B cell (primary cell): ENCODE results near the gene POLDIP3. TPM values are rescaled to one million over a fixed set of nuclear protein-coding genes. Genes with fewer than 3 reads are reported as not detected.

Source experiments
- ATAC-seq: fragments of 200-7000 bp; cut with Tn5 transposase; one replicate; pipeline ENCODE4 v1.10.0; 2021; ENCODE audit warnings: low read depth, mild to moderate bottlenecking, moderate number of reproducible peaks, moderate library complexity
- CTCF ChIA-PET: fragments of 350-600 bp; sonication (Branson Sonifier 250); formaldehyde crosslinking; loops from one replicate; lab custom pipeline; 2021; ENCODE audit warnings: antibody characterized with exemption, inconsistent platforms; lab: Charles Lee
- POLR2A ChIA-PET: fragments of 350-600 bp; sonication (Branson Sonifier 250); formaldehyde crosslinking; loops from one replicate; lab custom pipeline; 2021; ENCODE audit warnings: antibody characterized with exemption; lab: Charles Lee
- DNase-seq: peaks from one replicate; pipeline ENCODE4 v3.0.0; 2013
- H2AFZ ChIP-seq: 2 replicates; pipeline ENCODE4 v1.6.1; 2012; ENCODE audit warnings: mild to moderate bottlenecking, low read depth, low read length; ENCODE audit not compliant: insufficient read depth, poor library complexity, severe bottlenecking
- H3K27ac ChIP-seq, 2 donors: 1 replicate in 1 of 2; 2 replicates in 1 of 2; pipeline ENCODE4 v1.5.1; 2012 to 2013; ENCODE audit warnings: low read length in 2 of 2, mild to moderate bottlenecking in 2 of 2, moderate library complexity in 1 of 2
- H3K27me3 ChIP-seq, 4 experiments: fragments of 200-600 bp in 1 of 4; sonication (generic) in 1 of 4; replicated peaks in 1 of 4; 1 replicate in 2 of 4; 2 replicates in 2 of 4; pipeline versions ENCODE4 v1.6.1 to v1.7.0; 2013 to 2016; ENCODE audit warnings: low read length in 3 of 4, mild to moderate bottlenecking in 2 of 4, mixed read lengths in 1 of 4, moderate library complexity in 1 of 4; ENCODE audit not compliant: insufficient read depth in 4 of 4, control insufficient read depth in 3 of 4; ENCODE audit errors: control extremely low read depth in 1 of 4
- H3K36me3 ChIP-seq, 2 experiments: replicated peaks in 1 of 2; 1 replicate in 1 of 2; 2 replicates in 1 of 2; pipeline versions ENCODE4 v1.6.1 to v1.7.1; 2013; ENCODE audit warnings: low read length in 1 of 2; ENCODE audit not compliant: insufficient read depth in 2 of 2, control insufficient read depth in 1 of 2; ENCODE audit errors: control extremely low read depth in 1 of 2, extremely low read depth in 1 of 2
- H3K4me1 ChIP-seq, 2 donors: fragments of 200-600 bp in 1 of 2; sonication (generic) in 1 of 2; 1 replicate in 1 of 2; 2 replicates in 1 of 2; pipeline versions ENCODE4 v1.5.1 to v1.6.1; 2013 to 2017; ENCODE audit warnings: low read length in 2 of 2; ENCODE audit not compliant: control insufficient read depth in 2 of 2, insufficient read depth in 2 of 2
- H3K4me2 ChIP-seq: replicated peaks from 2 replicates; pipeline ENCODE3; 2012; ENCODE audit warnings: mild to moderate bottlenecking, low read depth, low read length; ENCODE audit not compliant: poor library complexity, severe bottlenecking
- H3K4me3 ChIP-seq, 5 experiments: fragments of 200-600 bp in 1 of 5; sonication (generic) in 1 of 5; 1 replicate in 3 of 5; 2 replicates in 2 of 5; pipeline versions ENCODE4 v1.5.1 to v1.7.0; 2011 to 2016; ENCODE audit warnings: low read length in 4 of 5, mild to moderate bottlenecking in 4 of 5, low read depth in 2 of 5, control low read depth in 1 of 5, moderate library complexity in 1 of 5; ENCODE audit not compliant: insufficient read depth in 1 of 5; ENCODE audit errors: control extremely low read depth in 1 of 5, extremely low read depth in 1 of 5
- H3K79me2 ChIP-seq: fragments of 200-600 bp; sonication (generic); one replicate; pipeline ENCODE4 v1.6.0; 2016; ENCODE audit warnings: low read length; ENCODE audit not compliant: control insufficient read depth, insufficient read depth
- H3K9ac ChIP-seq: fragments of 200-600 bp; sonication (generic); 2 replicates; pipeline ENCODE4 v1.6.1; 2017; ENCODE audit warnings: mild to moderate bottlenecking, low read length, moderate library complexity
- H3K9me3 ChIP-seq, 3 donors: one replicate each; pipeline versions ENCODE4 v1.6.1 to v1.7.1; 2013; ENCODE audit warnings: low read length in 2 of 3; ENCODE audit not compliant: control insufficient read depth in 2 of 3, insufficient read depth in 1 of 3; ENCODE audit errors: control extremely low read depth in 1 of 3
- H4K20me1 ChIP-seq: 2 replicates; pipeline ENCODE4 v1.6.0; 2012; ENCODE audit warnings: mild to moderate bottlenecking, low read length; ENCODE audit not compliant: insufficient read depth, control insufficient read depth, poor library complexity, severe bottlenecking
- H3K27ac Mint-ChIP-seq: one replicate; pipeline ENCODE4 v1.8.0; 2021; ENCODE audit warnings: mixed read lengths
- H3K27me3 Mint-ChIP-seq: one replicate; pipeline ENCODE4 v1.8.0; 2021; ENCODE audit warnings: mixed read lengths
- H3K4me1 Mint-ChIP-seq: one replicate; pipeline ENCODE4 v1.8.0; 2021; ENCODE audit warnings: mixed read lengths
- H3K4me3 Mint-ChIP-seq: one replicate; pipeline ENCODE4 v1.8.0; 2021; ENCODE audit warnings: mixed read lengths
- H3K9me3 Mint-ChIP-seq: one replicate; pipeline ENCODE4 v1.8.0; 2022; ENCODE audit warnings: mixed read lengths; ENCODE audit not compliant: insufficient read depth
- EZH2 ChIP-seq: IDR thresholded peaks from 2 replicates; pipeline ENCODE4 v1.6.1; 2012; ENCODE audit warnings: borderline replicate concordance, low read depth, mild to moderate bottlenecking, moderate library complexity, low read length; ENCODE audit not compliant: insufficient read depth, poor library complexity, severe bottlenecking
- WGBS: methylation state at CpG from one replicate; pipeline ENCODE4 v1.1.5; 2013; ENCODE audit warnings: missing lambda C conversion rate; ENCODE audit not compliant: insufficient coverage; 5-methylcytosine and 5-hydroxymethylcytosine counted together
- intact Hi-C: fragments of 100-400 bp; cut with micrococcal nuclease; formaldehyde crosslinking; loops from one replicate; pipeline ENCODE4 v1.10.0; 2022
- polyA plus RNA-seq: library from polyadenylated mRNA; depleted of rRNA; stranded (reverse); fragments of >200 nt; gene quantifications from 2 replicates; pipeline ENCODE4 v1.2.3, GENCODE V29; 2012
- total RNA-seq, 2 donors: library from RNA; stranded (reverse); fragments of 120-200 nt in 1 of 2; gene quantifications; 1 replicate in 1 of 2; 2 replicates in 1 of 2; pipeline versions ENCODE4 v1.2.3 to v1.2.4, GENCODE V29; 2013 to 2022
- TF ChIP-seq, protein P1 (sequence below): fragments of 200-600 bp; IDR thresholded peaks from one replicate; pipeline ENCODE4 v1.8.0; 2022; ENCODE audit warnings: antibody characterized with exemption, mild to moderate bottlenecking

POLDIP3 gene
- total and polyA plus RNA-seq, 2 donors (not counting 1 experiment from before 2014, with no cell fraction given): 44.9 to 86.5 TPM

DNA sequence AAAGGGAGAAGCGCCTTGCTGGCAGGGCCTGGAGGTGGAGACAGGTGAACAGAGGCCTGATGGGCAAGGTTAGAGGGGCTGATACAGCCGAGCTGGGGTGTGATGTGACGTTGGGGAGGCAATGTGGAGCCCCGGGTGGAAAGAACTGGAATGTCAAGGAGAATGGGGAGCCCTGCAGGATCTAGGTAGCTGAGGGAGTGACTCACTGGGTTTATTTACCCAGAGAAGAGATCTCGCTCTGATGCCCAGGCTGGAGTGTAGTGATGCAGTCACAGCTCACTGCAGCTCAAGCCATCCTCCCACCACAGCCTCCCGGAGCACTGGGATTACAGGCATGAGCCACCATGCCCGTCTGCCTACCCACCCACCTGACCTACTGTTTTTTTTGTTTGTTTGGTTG is 36.5 kb upstream of the POLDIP3 start:
- peak overlapping the region; percentile 65 for H3K27ac Mint-ChIP-seq
- Histone ChIP-seq H3K79me2 (peaks cover 51% of the 10 kb centered on the region), H4K20me1 (peaks cover 27% of the 10 kb centered on the region), H3K4me2 (no peak overlapping the region), H3K4me3 (no peak overlapping the region), H2AFZ (no peak overlapping the region), H3K27ac (no peak overlapping the region), H3K27me3 (no peaks in the 10 kb centered on the region), H3K9ac (no peak overlapping the region), H3K36me3 (no peaks in the 10 kb centered on the region), H3K9me3 (no peaks in the 10 kb centered on the region), H3K4me1 (peaks cover 45 to 59% of the 10 kb centered on the region in 2 donors)
- TF ChIP-seq EZH2: no peak
- TF ChIP-seq, protein P1, sequence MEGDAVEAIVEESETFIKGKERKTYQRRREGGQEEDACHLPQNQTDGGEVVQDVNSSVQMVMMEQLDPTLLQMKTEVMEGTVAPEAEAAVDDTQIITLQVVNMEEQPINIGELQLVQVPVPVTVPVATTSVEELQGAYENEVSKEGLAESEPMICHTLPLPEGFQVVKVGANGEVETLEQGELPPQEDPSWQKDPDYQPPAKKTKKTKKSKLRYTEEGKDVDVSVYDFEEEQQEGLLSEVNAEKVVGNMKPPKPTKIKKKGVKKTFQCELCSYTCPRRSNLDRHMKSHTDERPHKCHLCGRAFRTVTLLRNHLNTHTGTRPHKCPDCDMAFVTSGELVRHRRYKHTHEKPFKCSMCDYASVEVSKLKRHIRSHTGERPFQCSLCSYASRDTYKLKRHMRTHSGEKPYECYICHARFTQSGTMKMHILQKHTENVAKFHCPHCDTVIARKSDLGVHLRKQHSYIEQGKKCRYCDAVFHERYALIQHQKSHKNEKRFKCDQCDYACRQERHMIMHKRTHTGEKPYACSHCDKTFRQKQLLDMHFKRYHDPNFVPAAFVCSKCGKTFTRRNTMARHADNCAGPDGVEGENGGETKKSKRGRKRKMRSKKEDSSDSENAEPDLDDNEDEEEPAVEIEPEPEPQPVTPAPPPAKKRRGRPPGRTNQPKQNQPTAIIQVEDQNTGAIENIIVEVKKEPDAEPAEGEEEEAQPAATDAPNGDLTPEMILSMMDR: no peak
- H3K4me1 Mint-ChIP-seq: peaks cover 52% of the 10 kb centered on the region
- peak overlapping the region; percentile 66 for H3K4me3 Mint-ChIP-seq
- ChIA-PET CTCF (interaction anchor here (2.2 kb wide), 1 partner anchor 30 kb away, joined by 7 read pairs; no protein-coding TSS in a partner anchor), POLR2A (interaction anchor here (0.7 kb wide), 1 partner anchor 37 kb away, joined by 3 read pairs; the partner anchor contains the start of gene POLDIP3)
- ATAC-seq: no peak
- 95% methylated on average over 5 of the region's 7 CpGs for WGBS
- intact Hi-C loops: no loop called here
- no peaks in the 10 kb centered on the region for H3K27me3 Mint-ChIP-seq
- H3K9me3 Mint-ChIP-seq: no peaks in the 10 kb centered on the region
- no peak for DNase-seq
